T-helper 1 cell (primary cell): ENCODE measurements around the gene CLIP3.
"Not testable (repeated sequence)": the region's sequence is repeated elsewhere in the genome, so short reads cannot be mapped to it uniquely, and the experiment has no call there.

Source experiments
- DNase-seq, 5 donors: peaks; one replicate each; pipeline ENCODE4 v3.0.0-alpha.2; 2012 to 2020
- total RNA-seq, 4 donors: gene quantifications; one replicate each; lab custom pipeline; 2026; lab: John Stamatoyannopoulos, UW

CLIP3 gene
- 0 to 0.69 (median 0.27) reads per million in 4 donors for total RNA-seq

- peak in 2 of 5 donors; percentile 21 to 34 for DNase-seq
Measured at GRCh38 chr19:36032251-36033104, at the start of gene CLIP3. Gene CLIP3, minus strand, starts transcription at chr19:36032873. Its CDS starts 516 bp downstream, at chr19:36032357.

GRCh38 chr19:36081894-36082293 lies 49.2 kb upstream of the CLIP3 start:
- DNase-seq = no peak

GRCh38 chr19:36081385-36081784 lies 48.7 kb upstream of the CLIP3 start:
- no peak for DNase-seq

- no peak for DNase-seq
Measured at GRCh38 chr19:36079389-36079945, 46.8 kb upstream of the CLIP3 start.

GRCh38 chr19:36073121-36073876 lies 40.6 kb upstream of the CLIP3 start:
- DNase-seq = no peak

GRCh38 chr19:36072081-36072480 lies 39.4 kb upstream of the CLIP3 start:
- DNase-seq = no peak

- not testable (repeated sequence) for DNase-seq
Measured at GRCh38 chr19:36068810-36069499, 36.3 kb upstream of the CLIP3 start.

- no peak for DNase-seq
Measured at GRCh38 chr19:36067681-36068080, 35.0 kb upstream of the CLIP3 start.

GRCh38 chr19:36064826-36065225 lies 32.2 kb upstream of the CLIP3 start:
- no peak for DNase-seq

GRCh38 chr19:36061367-36061766 lies 28.7 kb upstream of the CLIP3 start:
- DNase-seq = no peak

GRCh38 chr19:36060430-36060829 lies 27.8 kb upstream of the CLIP3 start:
- no peak for DNase-seq

- no peak for DNase-seq
Measured at GRCh38 chr19:36059180-36059910, 26.7 kb upstream of the CLIP3 start.

- DNase-seq = no peak
Measured at GRCh38 chr19:36058481-36059179, 26.0 kb upstream of the CLIP3 start.

GRCh38 chr19:36054733-36055686 lies 22.3 kb upstream of the CLIP3 start, which contains the start of gene WDR62:
Gene WDR62, plus strand, starts transcription at chr19:36054897. Its CDS starts 75 bp downstream, at chr19:36054972.
- DNase-seq = peak; percentile 85 to 95 (median 91)

- DNase-seq = peak; percentile 100
Measured at GRCh38 chr19:36054119-36054732, 21.6 kb upstream of the CLIP3 start, which contains the start of gene THAP8. Gene THAP8, minus strand, starts transcription at chr19:36054285. Its CDS starts 68 bp downstream, at chr19:36054217.

- no peak for DNase-seq
Measured at GRCh38 chr19:36051637-36052036, 19.0 kb upstream of the CLIP3 start.

- no peak for DNase-seq
Measured at GRCh38 chr19:36051236-36051635, 18.6 kb upstream of the CLIP3 start.

- DNase-seq = no peak
Measured at GRCh38 chr19:36049080-36049698, 16.5 kb upstream of the CLIP3 start.

GRCh38 chr19:36047835-36048234 lies 15.2 kb upstream of the CLIP3 start:
- DNase-seq = no peak
